MM.1S (cell line): Measurements from ENCODE around the gene DCTN4.

Source experiments
- DNase-seq: peaks from one replicate; pipeline ENCODE4 v3.0.0-alpha.2; 2015
- H2AFZ ChIP-seq: fragments of 300-600 bp; sonication (generic); 2 replicates; pipeline ENCODE4 v1.6.0; 2016; ENCODE audit warnings: antibody characterized with exemption, low read length
- H3F3A ChIP-seq: fragments of 300-600 bp; sonication (generic); 2 replicates; pipeline ENCODE4 v1.6.1; 2016; ENCODE audit warnings: mild to moderate bottlenecking, antibody characterized with exemption, low read length, moderate library complexity, mixed read lengths; ENCODE audit not compliant: insufficient read depth
- H3K27ac ChIP-seq: fragments of 300-600 bp; sonication (generic); 2 replicates; pipeline ENCODE4 v1.5.1; 2016; ENCODE audit warnings: mild to moderate bottlenecking, low read length
- H3K27me3 ChIP-seq: fragments of 300-600 bp; sonication (generic); replicated peaks from 2 replicates; pipeline ENCODE4 v1.6.0; 2016; ENCODE audit warnings: low read length; ENCODE audit not compliant: insufficient read depth
- H3K36me3 ChIP-seq: fragments of 300-600 bp; sonication (generic); replicated peaks from 2 replicates; pipeline ENCODE4 v1.6.1; 2016; ENCODE audit warnings: mild to moderate bottlenecking, low read length, mixed read lengths; ENCODE audit not compliant: insufficient read depth
- H3K4me1 ChIP-seq: fragments of 300-600 bp; sonication (generic); 2 replicates; pipeline ENCODE4 v1.6.1; 2016; ENCODE audit warnings: low read length, mixed read lengths
- H3K4me2 ChIP-seq: fragments of 300-600 bp; sonication (generic); 2 replicates; pipeline ENCODE4 v1.6.0; 2016; ENCODE audit warnings: low read depth, low read length
- H3K4me3 ChIP-seq: fragments of 300-600 bp; sonication (generic); 2 replicates; pipeline ENCODE4 v1.5.1; 2016; ENCODE audit warnings: low read length, mixed read lengths
- H3K79me2 ChIP-seq: fragments of 300-600 bp; sonication (generic); 2 replicates; pipeline ENCODE4 v1.6.1; 2016; ENCODE audit warnings: mixed run types, low read length, mixed read lengths
- H3K9ac ChIP-seq: fragments of 300-600 bp; sonication (generic); 2 replicates; pipeline ENCODE4 v1.6.1; 2016; ENCODE audit warnings: low read length, mixed read lengths
- H3K9me2 ChIP-seq: fragments of 300-600 bp; sonication (generic); replicated peaks from 2 replicates; pipeline ENCODE4 v1.6.1; 2016; ENCODE audit warnings: mild to moderate bottlenecking, low read length, mixed read lengths; ENCODE audit not compliant: insufficient read depth
- H3K9me3 ChIP-seq: fragments of 300-600 bp; sonication (generic); replicated peaks from 2 replicates; pipeline ENCODE4 v1.6.1; 2016; ENCODE audit warnings: mild to moderate bottlenecking, low read length, mixed read lengths; ENCODE audit not compliant: insufficient read depth
- H4K20me1 ChIP-seq: fragments of 300-600 bp; sonication (generic); 2 replicates; pipeline ENCODE4 v1.6.1; 2016; ENCODE audit warnings: mild to moderate bottlenecking, low read length, moderate library complexity, mixed read lengths; ENCODE audit not compliant: insufficient read depth
- EZH2 ChIP-seq: fragments of 300-600 bp; sonication (generic); optimal IDR thresholded peaks from 2 replicates; pipeline ENCODE3; 2017; ENCODE audit warnings: low read depth, mild to moderate bottlenecking, antibody characterized with exemption, low read length, mixed read lengths
- EZH2phosphoT487 ChIP-seq: fragments of 300-600 bp; sonication (generic); IDR thresholded peaks from 2 replicates; pipeline ENCODE4 v1.6.1; 2018; ENCODE audit warnings: antibody characterized with exemption, low read length
- TF ChIP-seq, protein P1 (sequence below): fragments of 300-600 bp; sonication (generic); IDR thresholded peaks from 2 replicates; pipeline ENCODE4 v1.5.1; 2016; ENCODE audit warnings: antibody characterized with exemption, low read length, mixed read lengths

DCTN4 gene

DNA sequence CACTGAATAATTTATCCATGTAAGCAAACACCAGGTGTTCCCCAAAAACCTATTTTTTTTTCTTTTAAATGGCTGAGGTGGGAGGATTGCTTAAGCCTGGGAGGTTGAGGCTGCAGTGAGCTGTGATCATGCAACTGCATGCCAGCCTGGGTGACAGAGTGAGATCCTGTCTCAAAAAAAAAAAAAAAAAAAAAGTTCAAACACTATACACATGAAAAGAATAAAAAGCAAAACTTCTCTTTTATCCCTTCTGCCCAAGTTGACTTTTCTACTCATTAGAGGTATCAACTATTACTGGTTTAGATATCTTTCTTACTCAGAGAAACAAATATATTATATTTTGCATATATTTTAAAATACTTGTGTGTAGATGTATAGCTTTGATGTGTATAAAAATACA lies 17.8 kb downstream of the DCTN4 start:
- Histone ChIP-seq H3K27me3 (no peaks in the 10 kb centered on the region), H3K9me2 (no peaks in the 10 kb centered on the region), H3K79me2 (peaks cover 50% of the 10 kb centered on the region), H3K4me3 (no peak overlapping the region), H3K9ac (no peak overlapping the region), H2AFZ (no peak overlapping the region), H3K36me3 (no peaks in the 10 kb centered on the region), H3F3A (no peaks in the 10 kb centered on the region), H3K9me3 (no peaks in the 10 kb centered on the region), H3K4me1 (peaks cover 10% of the 10 kb centered on the region), H3K27ac (no peak overlapping the region), H4K20me1 (no peaks in the 10 kb centered on the region), H3K4me2 (no peak overlapping the region)
- no peak for TF ChIP-seq EZH2
- TF ChIP-seq EZH2phosphoT487, result no peak
- TF ChIP-seq, protein P1, sequence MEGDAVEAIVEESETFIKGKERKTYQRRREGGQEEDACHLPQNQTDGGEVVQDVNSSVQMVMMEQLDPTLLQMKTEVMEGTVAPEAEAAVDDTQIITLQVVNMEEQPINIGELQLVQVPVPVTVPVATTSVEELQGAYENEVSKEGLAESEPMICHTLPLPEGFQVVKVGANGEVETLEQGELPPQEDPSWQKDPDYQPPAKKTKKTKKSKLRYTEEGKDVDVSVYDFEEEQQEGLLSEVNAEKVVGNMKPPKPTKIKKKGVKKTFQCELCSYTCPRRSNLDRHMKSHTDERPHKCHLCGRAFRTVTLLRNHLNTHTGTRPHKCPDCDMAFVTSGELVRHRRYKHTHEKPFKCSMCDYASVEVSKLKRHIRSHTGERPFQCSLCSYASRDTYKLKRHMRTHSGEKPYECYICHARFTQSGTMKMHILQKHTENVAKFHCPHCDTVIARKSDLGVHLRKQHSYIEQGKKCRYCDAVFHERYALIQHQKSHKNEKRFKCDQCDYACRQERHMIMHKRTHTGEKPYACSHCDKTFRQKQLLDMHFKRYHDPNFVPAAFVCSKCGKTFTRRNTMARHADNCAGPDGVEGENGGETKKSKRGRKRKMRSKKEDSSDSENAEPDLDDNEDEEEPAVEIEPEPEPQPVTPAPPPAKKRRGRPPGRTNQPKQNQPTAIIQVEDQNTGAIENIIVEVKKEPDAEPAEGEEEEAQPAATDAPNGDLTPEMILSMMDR, result no peak
- DNase-seq, result no peak

DNA sequence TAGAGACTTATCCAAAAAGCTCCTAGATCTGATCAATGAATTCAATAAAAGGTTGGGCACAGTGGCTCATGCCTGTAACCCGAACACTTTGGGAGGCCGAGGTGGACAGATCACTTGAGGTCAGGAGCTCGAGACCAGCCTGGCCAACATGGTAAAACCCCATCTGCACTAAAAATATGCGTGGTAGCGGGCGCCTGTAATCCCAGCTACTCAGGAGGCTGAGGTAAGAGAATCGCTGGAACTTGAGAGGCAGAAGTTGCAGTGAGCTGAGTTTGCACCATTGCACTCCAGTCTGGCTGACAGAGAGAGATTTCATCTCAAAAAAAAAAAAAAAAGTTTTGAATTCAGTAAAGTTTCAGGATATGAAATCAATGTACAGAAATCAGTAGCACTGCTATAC lies 20.0 kb downstream of the DCTN4 start:
- Histone ChIP-seq H3K79me2 (peaks cover 70% of the 10 kb centered on the region), H3K4me3 (no peak overlapping the region), H4K20me1 (no peaks in the 10 kb centered on the region), H2AFZ (no peak overlapping the region), H3K4me2 (no peak overlapping the region), H3K9me3 (no peaks in the 10 kb centered on the region), H3K36me3 (no peaks in the 10 kb centered on the region; the same call in 1 of the 2 replicates), H3K9ac (no peak overlapping the region), H3K4me1 (peaks cover 10% of the 10 kb centered on the region), H3K9me2 (no peaks in the 10 kb centered on the region), H3K27me3 (no peaks in the 10 kb centered on the region), H3F3A (no peaks in the 10 kb centered on the region), H3K27ac (no peak overlapping the region)
- no peak for DNase-seq
- TF ChIP-seq EZH2 (no peak), EZH2phosphoT487 (no peak)
- TF ChIP-seq, protein P1, result no peak

DNA sequence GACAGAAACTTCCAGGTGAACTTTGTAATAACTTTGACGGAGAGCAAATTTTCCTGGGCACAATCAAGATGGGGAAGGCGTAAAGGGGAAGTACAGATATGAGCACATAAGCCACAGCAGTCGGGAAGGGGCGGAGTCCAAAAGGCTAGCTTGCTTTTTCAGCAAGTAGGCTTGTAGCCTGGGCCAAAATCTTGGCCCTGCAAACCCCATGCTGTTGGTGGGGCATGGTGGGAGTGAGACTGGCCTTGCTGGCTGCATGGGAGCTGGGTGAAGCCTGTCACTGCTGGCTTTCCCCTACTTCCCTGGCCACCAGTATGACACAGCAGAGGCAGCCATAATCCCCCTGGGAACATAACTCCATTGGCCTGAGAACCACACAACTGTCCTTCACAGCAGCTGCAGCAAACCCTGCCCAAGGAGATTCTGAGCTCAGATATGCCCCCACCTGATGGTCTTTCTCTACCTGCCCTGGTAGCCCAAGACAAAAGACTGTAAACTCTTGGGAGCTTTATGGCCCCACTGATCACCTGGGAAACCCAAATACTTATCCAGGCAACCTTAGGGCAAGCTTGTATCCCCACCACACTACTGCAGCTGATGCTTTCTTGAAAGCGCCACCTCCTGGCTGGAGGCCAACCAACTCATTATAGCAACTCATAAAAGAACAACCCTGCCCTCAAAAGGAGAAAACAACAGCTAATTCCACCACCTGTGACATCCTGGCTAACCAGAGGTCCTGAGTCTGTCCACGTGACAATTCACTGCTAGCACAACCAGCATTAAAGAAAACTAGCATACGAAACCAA lies 24.0 kb downstream of the DCTN4 start:
- no peak for DNase-seq
- Histone ChIP-seq H3K27ac (no peak overlapping the region), H4K20me1 (no peaks in the 10 kb centered on the region), H3K36me3 (no peaks in the 10 kb centered on the region; the same call in 1 of the 2 replicates), H3F3A (no peaks in the 10 kb centered on the region), H2AFZ (no peak overlapping the region), H3K9ac (no peak overlapping the region), H3K9me3 (no peaks in the 10 kb centered on the region), H3K27me3 (no peaks in the 10 kb centered on the region), H3K79me2 (peaks cover 52% of the 10 kb centered on the region), H3K4me2 (no peak overlapping the region), H3K4me3 (no peak overlapping the region), H3K9me2 (no peaks in the 10 kb centered on the region), H3K4me1 (peaks cover 10% of the 10 kb centered on the region)
- TF ChIP-seq EZH2, result no peak
- TF ChIP-seq EZH2phosphoT487, result no peak
- TF ChIP-seq, protein P1, result no peak
